GM13976 (cell line): ENCODE data around the gene CSTF3.

Experiments
- DNase-seq: peaks from one replicate; pipeline ENCODE4 v3.0.0; 2012; ENCODE audit warnings: low spot score
- CTCF ChIP-seq: IDR thresholded peaks from 2 replicates; pipeline ENCODE4 v1.5.1; 2012; ENCODE audit warnings: borderline replicate concordance, mild to moderate bottlenecking; ENCODE audit not compliant: insufficient read depth; ENCODE audit errors: extremely low read depth, missing control alignments, control extremely low read depth
- in situ Hi-C: fragments of 300-500 bp; cut with MboI; formaldehyde crosslinking; loops from one replicate; pipeline ENCODE4 v1.12.0; 2022; ENCODE audit warnings: low sequenced_read_pairs, mixed read lengths, inconsistent platforms; ENCODE audit not compliant: unreplicated experiment

CSTF3 gene

GRCh38 chr11:33089776-33090175, 71.5 kb downstream of the CSTF3 start:
- in situ Hi-C loops, result no loop called here
- TF ChIP-seq CTCF, result no peak
- DNase-seq, result no peak

- DNase-seq, result no peak
- no peak for TF ChIP-seq CTCF
- in situ Hi-C loops, result no loop called here
These were observed 75.3 kb downstream of the CSTF3 start for GRCh38 chr11:33086017-33086416.

GRCh38 chr11:33083918-33084317, 77.4 kb downstream of the CSTF3 start:
- no peak for DNase-seq
- in situ Hi-C loops, result no loop called here
- no peak for TF ChIP-seq CTCF

- in situ Hi-C loops, result no loop called here
- TF ChIP-seq CTCF, result no peak
- no peak for DNase-seq
These were observed 88.8 kb downstream of the CSTF3 start for GRCh38 chr11:33072465-33072864.

GRCh38 chr11:33068611-33069340, 92.5 kb downstream of the CSTF3 start:
- in situ Hi-C loops, result no loop called here
- TF ChIP-seq CTCF, result no peak
- DNase-seq, result no peak

GRCh38 chr11:33067294-33067693, 94.0 kb downstream of the CSTF3 start:
- no peak for TF ChIP-seq CTCF
- no peak for DNase-seq
- in situ Hi-C loops, result no loop called here
